DMS53 (cell line): Measurements from ENCODE around the gene CEP112.
"Not testable (repeated sequence)": the region's sequence is repeated elsewhere in the genome, so short reads cannot be mapped to it uniquely, and the experiment has no call there.

Experiments used
- DNase-seq: peaks from one replicate; lab custom pipeline; 2025; lab: John Stamatoyannopoulos, UW

Gene CEP112

GRCh38 chr17:66155055-66155454, 36.9 kb downstream of the CEP112 start:
- DNase-seq = not testable (repeated sequence)

- DNase-seq = no peak
These were observed 39.2 kb downstream of the CEP112 start for GRCh38 chr17:66152756-66153155.

- DNase-seq = no peak
These were observed 41.2 kb downstream of the CEP112 start for GRCh38 chr17:66150708-66151107.

GRCh38 chr17:66149562-66149961, 42.4 kb downstream of the CEP112 start:
- no peak for DNase-seq

- no peak for DNase-seq
These were observed 45.5 kb downstream of the CEP112 start for GRCh38 chr17:66146394-66146793.

- no peak for DNase-seq
These were observed 48.2 kb downstream of the CEP112 start for GRCh38 chr17:66143657-66144282.

GRCh38 chr17:66142428-66142827, 49.5 kb downstream of the CEP112 start:
- DNase-seq = no peak

GRCh38 chr17:66138120-66138519, 53.8 kb downstream of the CEP112 start:
- no peak for DNase-seq

- DNase-seq = no peak
These were observed 56.0 kb downstream of the CEP112 start for GRCh38 chr17:66135896-66136295.

- no peak for DNase-seq
These were observed 56.7 kb downstream of the CEP112 start for GRCh38 chr17:66135219-66135618.

- no peak for DNase-seq
These were observed 62.2 kb downstream of the CEP112 start for GRCh38 chr17:66129759-66130158.

- no peak for DNase-seq
These were observed 65.7 kb downstream of the CEP112 start for GRCh38 chr17:66126231-66126630.

- DNase-seq = no peak
These were observed 68.8 kb downstream of the CEP112 start for GRCh38 chr17:66123163-66123562.

- DNase-seq = no peak
These were observed 76.7 kb downstream of the CEP112 start for GRCh38 chr17:66115246-66115645.

GRCh38 chr17:66114609-66115008, 77.3 kb downstream of the CEP112 start:
- peak; percentile 58 for DNase-seq

GRCh38 chr17:66107731-66108130, 84.2 kb downstream of the CEP112 start:
- DNase-seq = no peak

- DNase-seq = no peak
These were observed 93.9 kb downstream of the CEP112 start for GRCh38 chr17:66098040-66098439.

- no peak for DNase-seq
These were observed 97.2 kb downstream of the CEP112 start for GRCh38 chr17:66094727-66095126.

- no peak for DNase-seq
These were observed 100.4 kb downstream of the CEP112 start for GRCh38 chr17:66091445-66092080.

- DNase-seq = no peak
These were observed 102.2 kb downstream of the CEP112 start for GRCh38 chr17:66089764-66090163.

GRCh38 chr17:66088173-66088572, 103.8 kb downstream of the CEP112 start:
- no peak for DNase-seq

- DNase-seq = no peak
These were observed 104.9 kb downstream of the CEP112 start for GRCh38 chr17:66087073-66087472.

- no peak for DNase-seq
These were observed 106.7 kb downstream of the CEP112 start for GRCh38 chr17:66085221-66085620.

- not testable (repeated sequence) for DNase-seq
These were observed 111.3 kb downstream of the CEP112 start for GRCh38 chr17:66080670-66081069.
